Brain microvascular endothelial cell (primary cell): ENCODE measurements around the gene HDAC9.
"Not testable (repeated sequence)": the region's sequence is repeated elsewhere in the genome, so short reads cannot be mapped to it uniquely, and the experiment has no call there.

Experiments
- DNase-seq: peaks from one replicate; pipeline ENCODE4 v3.0.0-alpha.2; 2020
- H3K27ac ChIP-seq: fragments of 250-450 bp; sonication (Bioruptor Pico); 2 replicates; pipeline ENCODE4 v1.5.1; 2020; ENCODE audit warnings: mild to moderate bottlenecking, moderate library complexity
- H3K27me3 ChIP-seq: fragments of 250-450 bp; sonication (Bioruptor Pico); replicated peaks from 2 replicates; pipeline ENCODE4 v1.5.1; 2020; ENCODE audit warnings: mild to moderate bottlenecking
- H3K36me3 ChIP-seq: fragments of 250-450 bp; sonication (Bioruptor Pico); replicated peaks from 2 replicates; pipeline ENCODE4 v1.5.1; 2020; ENCODE audit warnings: mild to moderate bottlenecking
- H3K4me3 ChIP-seq: 2 replicates; pipeline ENCODE4 v1.5.1; 2011; ENCODE audit warnings: low read depth, mild to moderate bottlenecking, control low read depth, low read length, moderate library complexity
- CTCF ChIP-seq: IDR thresholded peaks from 2 replicates; pipeline ENCODE4 v1.5.1; 2011; ENCODE audit warnings: low read depth, mild to moderate bottlenecking, moderate library complexity, low read length, control low read depth, inconsistent platforms; ENCODE audit errors: missing control alignments
- in situ Hi-C: cut with HindIII; loops from 2 replicates; pipeline ENCODE4 v1.10.0; 2017; ENCODE audit warnings: low sequenced_read_pairs, low pct_ligation_motif_present

The HDAC9 gene

GRCh38 chr7:19020062-19020461 is 524.5 kb downstream of the HDAC9 start:
- in situ Hi-C loops = no loop called here
- Histone ChIP-seq H3K27ac (no peak overlapping the region), H3K36me3 (no peaks in the 10 kb centered on the region), H3K27me3 (no peaks in the 10 kb centered on the region), H3K4me3 (no peak overlapping the region)
- TF ChIP-seq CTCF = no peak
- no peak for DNase-seq

- Histone ChIP-seq H3K27me3 (no peaks in the 10 kb centered on the region), H3K36me3 (no peaks in the 10 kb centered on the region), H3K27ac (no peak overlapping the region), H3K4me3 (no peak overlapping the region)
- no peak for TF ChIP-seq CTCF
- in situ Hi-C loops = no loop called here
- no peak for DNase-seq
Measured at GRCh38 chr7:19020711-19021110, 525.2 kb downstream of the HDAC9 start.

- in situ Hi-C loops = no loop called here
- DNase-seq = no peak
- Histone ChIP-seq H3K36me3 (no peaks in the 10 kb centered on the region), H3K27ac (no peak overlapping the region), H3K27me3 (no peaks in the 10 kb centered on the region), H3K4me3 (no peak overlapping the region)
- no peak for TF ChIP-seq CTCF
Measured at GRCh38 chr7:19023477-19023876, 527.9 kb downstream of the HDAC9 start.

GRCh38 chr7:19024261-19024660 is 528.7 kb downstream of the HDAC9 start:
- Histone ChIP-seq H3K36me3 (no peaks in the 10 kb centered on the region), H3K4me3 (no peak overlapping the region), H3K27me3 (no peaks in the 10 kb centered on the region), H3K27ac (peak overlapping the region; percentile 12)
- peak; percentile 75 for DNase-seq
- in situ Hi-C loops = no loop called here
- TF ChIP-seq CTCF = no peak

GRCh38 chr7:19026888-19027287 is 531.3 kb downstream of the HDAC9 start:
- Histone ChIP-seq H3K36me3 (no peaks in the 10 kb centered on the region), H3K27me3 (no peaks in the 10 kb centered on the region), H3K27ac (no peak overlapping the region), H3K4me3 (no peak overlapping the region)
- DNase-seq = no peak
- TF ChIP-seq CTCF = no peak
- in situ Hi-C loops = no loop called here

- no peak overlapping the region for H3K27ac ChIP-seq
- no peak overlapping the region for H3K4me3 ChIP-seq
- DNase-seq = no peak
- in situ Hi-C loops = no loop called here
- no peak for TF ChIP-seq CTCF
- H3K27me3 ChIP-seq = no peaks in the 10 kb centered on the region
- no peaks in the 10 kb centered on the region for H3K36me3 ChIP-seq
Measured at GRCh38 chr7:19030281-19030680, 534.7 kb downstream of the HDAC9 start.

GRCh38 chr7:19032942-19033341 is 537.4 kb downstream of the HDAC9 start:
- DNase-seq, H3K27me3 ChIP-seq, H3K36me3 ChIP-seq, H3K27ac ChIP-seq, in situ Hi-C loops, H3K4me3 ChIP-seq: not testable (repeated sequence)
